ENCODE data around the gene ZBTB16.

GRCh38 chr11:114285599-114285998, 226.1 kb downstream of the ZBTB16 start:
- TF ChIP-seq, protein P1, sequence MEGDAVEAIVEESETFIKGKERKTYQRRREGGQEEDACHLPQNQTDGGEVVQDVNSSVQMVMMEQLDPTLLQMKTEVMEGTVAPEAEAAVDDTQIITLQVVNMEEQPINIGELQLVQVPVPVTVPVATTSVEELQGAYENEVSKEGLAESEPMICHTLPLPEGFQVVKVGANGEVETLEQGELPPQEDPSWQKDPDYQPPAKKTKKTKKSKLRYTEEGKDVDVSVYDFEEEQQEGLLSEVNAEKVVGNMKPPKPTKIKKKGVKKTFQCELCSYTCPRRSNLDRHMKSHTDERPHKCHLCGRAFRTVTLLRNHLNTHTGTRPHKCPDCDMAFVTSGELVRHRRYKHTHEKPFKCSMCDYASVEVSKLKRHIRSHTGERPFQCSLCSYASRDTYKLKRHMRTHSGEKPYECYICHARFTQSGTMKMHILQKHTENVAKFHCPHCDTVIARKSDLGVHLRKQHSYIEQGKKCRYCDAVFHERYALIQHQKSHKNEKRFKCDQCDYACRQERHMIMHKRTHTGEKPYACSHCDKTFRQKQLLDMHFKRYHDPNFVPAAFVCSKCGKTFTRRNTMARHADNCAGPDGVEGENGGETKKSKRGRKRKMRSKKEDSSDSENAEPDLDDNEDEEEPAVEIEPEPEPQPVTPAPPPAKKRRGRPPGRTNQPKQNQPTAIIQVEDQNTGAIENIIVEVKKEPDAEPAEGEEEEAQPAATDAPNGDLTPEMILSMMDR (IDR thresholded peaks at IDR 0.05 in 8 of 11, conservative IDR thresholded peaks at IDR 0.05 in 3 of 11): no peak
- no peak for TF ChIP-seq POLR2A (IDR thresholded peaks at IDR 0.05)

All from spleen (tissue), 7 donors.